Camera-type eye (tissue), 1 donor: ENCODE data around the gene SNURF. TPM values are rescaled to one million over a fixed set of nuclear protein-coding genes. Genes with fewer than 3 reads are reported as not detected.

Source experiments
- total RNA-seq: library from RNA; depleted of rRNA; stranded (reverse); fragments of >200 nt; gene quantifications from one replicate; pipeline ENCODE4 v1.2.3, GENCODE V29; 2014

Gene SNURF, protein sequence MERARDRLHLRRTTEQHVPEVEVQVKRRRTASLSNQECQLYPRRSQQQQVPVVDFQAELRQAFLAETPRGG
- total RNA-seq = 55.8 TPM

GRCh38 chr15:24954783-24955530, at the start of gene SNURF, which contains the start of gene SNRPN:
SNURF (plus strand) TSS chr15:24954987; CDS start chr15:24955049, 62 bp downstream.
SNRPN (plus strand) TSS chr15:24954987; CDS start chr15:24974454, 19,467 bp downstream.

Other genes starting within 250 kb of the SNURF start
- 188 TPM for gene SNRPN, start within 50 bp of the SNURF start, total RNA-seq